KOPT-K1 (cell line): ENCODE data around the gene BOD1.

Source experiments
- H3K27ac ChIP-seq: fragments of 200-600 bp; sonication (generic); 2 replicates; pipeline ENCODE4 v1.5.1; 2016; ENCODE audit warnings: antibody characterized with exemption, mild to moderate bottlenecking, low read depth, low read length; ENCODE audit not compliant: poor library complexity, severe bottlenecking
- H3K36me3 ChIP-seq: fragments of 200-600 bp; sonication (generic); 2 replicates; pipeline ENCODE4 v1.5.1; 2017; ENCODE audit warnings: antibody characterized with exemption, mild to moderate bottlenecking, low read length, moderate library complexity; ENCODE audit not compliant: insufficient read depth
- H3K9me3 ChIP-seq: fragments of 200-600 bp; sonication (generic); 2 replicates; pipeline ENCODE4 v1.5.1; 2017; ENCODE audit warnings: antibody characterized with exemption, low read length, mild to moderate bottlenecking; ENCODE audit not compliant: insufficient read depth, poor library complexity, severe bottlenecking

The BOD1 gene

DNA sequence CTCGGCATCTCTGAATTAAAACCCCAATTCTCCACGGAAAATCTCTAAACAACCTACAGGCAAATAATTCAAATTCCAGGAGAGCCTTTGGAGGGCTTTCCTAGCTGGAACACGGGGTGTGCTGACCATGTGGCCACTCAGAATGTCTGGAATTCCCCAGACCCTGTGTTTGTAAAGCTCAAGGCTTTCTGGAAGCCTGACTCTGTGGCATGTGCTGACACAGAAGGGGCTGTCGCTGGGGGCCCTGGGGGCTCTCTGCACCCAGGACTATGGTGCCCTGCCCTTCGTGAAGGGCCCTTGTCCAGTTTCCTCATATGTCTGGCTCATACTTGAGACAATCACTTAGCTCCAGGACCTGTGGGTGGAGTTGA is 29.0 kb upstream of the BOD1 start:
- no peaks in the 10 kb centered on the region for H3K9me3 ChIP-seq
- no peaks in the 10 kb centered on the region for H3K36me3 ChIP-seq
- H3K27ac ChIP-seq: no peak overlapping the region

DNA sequence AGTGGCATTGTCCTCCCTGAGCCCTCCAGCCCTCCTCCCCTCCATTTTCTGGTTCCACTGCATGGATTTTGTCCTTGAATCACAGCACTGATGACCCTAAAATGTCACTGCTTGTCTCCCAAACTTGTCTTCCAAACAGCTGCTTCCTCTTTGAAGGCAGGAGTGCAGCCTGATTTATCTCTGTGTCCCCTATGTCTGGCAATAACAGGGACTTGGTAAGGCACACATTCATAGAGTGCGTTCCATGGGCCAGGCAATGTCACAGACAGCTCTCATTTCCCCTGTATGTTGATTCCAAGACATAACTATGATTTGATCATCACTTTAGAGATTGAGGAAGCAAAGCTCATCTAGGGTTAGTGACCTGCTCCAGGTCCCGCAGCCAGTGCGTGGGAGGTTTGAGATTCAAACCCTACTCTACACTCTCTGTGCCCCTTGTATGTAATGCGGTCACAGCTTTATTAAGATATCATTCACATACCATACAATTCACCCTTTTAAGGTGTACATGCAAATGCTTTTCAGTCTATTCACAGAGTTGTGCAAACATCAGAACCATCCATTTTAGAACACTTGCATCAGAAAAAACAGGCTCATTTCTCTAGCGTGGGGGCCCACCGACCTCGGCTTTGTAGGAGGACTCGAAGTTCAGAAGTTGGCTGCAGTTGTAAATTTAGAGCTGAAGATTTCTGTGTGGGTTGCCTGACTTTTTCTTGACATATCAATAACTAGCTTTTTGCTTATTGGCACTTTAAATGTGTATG is 28.4 kb upstream of the BOD1 start:
- Histone ChIP-seq H3K27ac (no peak overlapping the region), H3K36me3 (no peaks in the 10 kb centered on the region), H3K9me3 (no peaks in the 10 kb centered on the region)

DNA sequence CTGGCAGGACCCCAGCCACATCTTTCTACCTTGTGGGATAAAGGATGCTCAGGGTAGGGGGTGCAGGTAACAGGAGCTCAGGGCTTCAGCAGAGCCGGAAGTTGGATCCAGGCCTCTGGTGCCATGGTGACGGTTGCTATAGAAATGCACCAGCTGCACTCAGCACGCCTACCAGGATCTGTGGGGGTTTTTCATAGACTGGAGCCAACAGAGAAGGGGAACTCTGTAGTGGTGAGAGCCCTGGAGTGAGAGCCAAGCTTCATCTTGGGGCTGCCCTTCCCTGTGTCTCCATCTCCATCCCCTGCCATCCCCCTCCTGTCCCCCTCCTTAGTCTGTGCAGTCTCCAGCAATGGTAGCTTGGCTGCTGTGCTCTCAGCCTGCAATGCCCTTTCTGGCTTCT is 27.5 kb upstream of the BOD1 start:
- no peak overlapping the region for H3K27ac ChIP-seq

DNA sequence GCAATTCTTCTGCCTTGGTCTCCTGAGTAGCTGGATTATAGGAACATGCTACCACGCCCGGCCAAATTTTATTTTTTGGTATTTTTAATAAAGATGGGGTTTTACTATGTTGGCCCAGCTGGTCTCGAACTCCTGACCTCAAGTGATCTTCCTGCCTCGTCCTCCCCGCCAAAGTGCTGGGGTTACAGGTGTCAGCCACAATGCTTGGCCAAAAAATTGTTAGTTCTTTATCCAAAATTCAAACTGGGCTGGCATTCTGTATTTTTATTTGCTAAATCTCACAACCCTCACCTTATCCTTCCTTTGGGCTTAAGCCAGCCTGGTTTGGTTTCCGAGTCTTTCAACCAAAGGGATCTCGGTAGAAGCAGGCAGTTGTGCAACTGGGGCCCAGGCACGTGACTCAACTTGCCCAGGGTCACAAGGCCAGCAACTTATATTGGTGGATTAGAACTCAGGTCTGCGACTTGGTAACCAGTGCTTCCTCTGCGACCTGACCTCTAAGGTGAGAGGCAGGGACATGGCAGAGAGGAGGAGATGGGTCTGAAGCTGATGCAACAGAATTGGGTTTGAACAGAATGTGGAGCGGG is 26.5 kb upstream of the BOD1 start:
- H3K27ac ChIP-seq: no peak overlapping the region
- H3K9me3 ChIP-seq: no peaks in the 10 kb centered on the region
- H3K36me3 ChIP-seq: no peaks in the 10 kb centered on the region

More for the DNA sequence above, 27.5 kb upstream of the BOD1 start:
- Histone ChIP-seq H3K36me3 (no peaks in the 10 kb centered on the region), H3K9me3 (no peaks in the 10 kb centered on the region)

DNA sequence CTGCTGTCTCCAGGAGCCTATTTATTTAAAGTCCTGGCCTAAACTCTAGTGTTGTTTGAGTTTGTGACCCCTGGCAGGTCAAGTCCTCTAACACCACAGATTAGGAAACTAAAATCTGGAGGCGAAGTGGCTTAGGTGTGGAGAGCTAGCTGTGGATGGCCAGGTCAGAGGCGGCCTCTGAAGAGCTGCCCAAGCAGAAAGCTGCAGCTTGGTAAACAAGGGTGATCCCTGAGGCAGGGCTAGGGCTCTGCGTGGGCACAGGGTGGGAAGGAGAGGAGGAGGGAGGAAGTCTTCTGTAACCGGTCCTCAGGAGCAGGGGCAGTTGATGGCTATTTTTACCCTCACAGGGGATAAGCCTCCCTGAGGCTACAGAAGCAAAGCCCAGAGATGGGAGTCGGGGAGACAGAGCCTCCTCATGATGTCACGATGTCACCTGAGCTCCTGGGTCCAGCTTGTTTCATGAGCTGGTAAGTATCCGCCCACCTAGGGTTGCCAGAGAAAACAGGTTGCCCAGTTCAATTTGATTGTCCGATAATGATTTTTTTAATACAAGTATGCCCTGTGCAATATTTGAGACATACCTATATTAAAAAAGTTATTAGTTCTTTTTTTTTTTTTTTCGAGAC is 25.9 kb upstream of the BOD1 start:
- Histone ChIP-seq H3K27ac (no peak overlapping the region), H3K36me3 (no peaks in the 10 kb centered on the region), H3K9me3 (no peaks in the 10 kb centered on the region)

DNA sequence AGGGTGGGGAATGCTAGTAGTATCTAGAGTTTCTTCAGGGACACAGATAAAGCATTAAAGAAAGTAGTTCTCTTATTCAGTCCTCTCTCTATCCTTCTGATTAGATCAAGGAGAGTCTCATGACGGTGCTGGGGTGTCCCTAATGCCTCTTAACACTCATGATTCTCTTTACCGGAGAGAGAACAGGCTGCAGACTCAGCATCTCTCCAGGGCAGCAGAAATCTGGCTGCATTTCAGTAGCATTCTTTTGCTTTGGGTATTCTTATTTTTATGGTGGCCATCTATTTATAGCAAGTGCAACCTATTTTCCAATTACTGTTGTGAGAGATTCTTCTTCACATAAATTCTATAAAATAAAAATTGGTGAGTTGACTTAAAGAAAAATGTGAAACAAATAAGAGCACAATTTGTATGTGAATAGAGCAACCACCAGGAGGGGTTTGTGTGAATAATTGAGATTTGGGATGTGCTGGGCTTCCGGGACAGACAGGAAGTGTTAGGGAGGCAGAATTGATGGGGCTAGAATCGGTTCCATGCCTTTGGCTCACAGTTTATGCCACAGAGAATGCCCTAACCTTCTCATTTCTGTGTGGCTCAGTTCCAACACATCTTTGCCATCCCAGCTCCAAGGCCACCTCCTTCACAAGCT is 23.8 kb upstream of the BOD1 start:
- H3K27ac ChIP-seq: no peak overlapping the region
- H3K36me3 ChIP-seq: no peaks in the 10 kb centered on the region
- H3K9me3 ChIP-seq: no peaks in the 10 kb centered on the region

DNA sequence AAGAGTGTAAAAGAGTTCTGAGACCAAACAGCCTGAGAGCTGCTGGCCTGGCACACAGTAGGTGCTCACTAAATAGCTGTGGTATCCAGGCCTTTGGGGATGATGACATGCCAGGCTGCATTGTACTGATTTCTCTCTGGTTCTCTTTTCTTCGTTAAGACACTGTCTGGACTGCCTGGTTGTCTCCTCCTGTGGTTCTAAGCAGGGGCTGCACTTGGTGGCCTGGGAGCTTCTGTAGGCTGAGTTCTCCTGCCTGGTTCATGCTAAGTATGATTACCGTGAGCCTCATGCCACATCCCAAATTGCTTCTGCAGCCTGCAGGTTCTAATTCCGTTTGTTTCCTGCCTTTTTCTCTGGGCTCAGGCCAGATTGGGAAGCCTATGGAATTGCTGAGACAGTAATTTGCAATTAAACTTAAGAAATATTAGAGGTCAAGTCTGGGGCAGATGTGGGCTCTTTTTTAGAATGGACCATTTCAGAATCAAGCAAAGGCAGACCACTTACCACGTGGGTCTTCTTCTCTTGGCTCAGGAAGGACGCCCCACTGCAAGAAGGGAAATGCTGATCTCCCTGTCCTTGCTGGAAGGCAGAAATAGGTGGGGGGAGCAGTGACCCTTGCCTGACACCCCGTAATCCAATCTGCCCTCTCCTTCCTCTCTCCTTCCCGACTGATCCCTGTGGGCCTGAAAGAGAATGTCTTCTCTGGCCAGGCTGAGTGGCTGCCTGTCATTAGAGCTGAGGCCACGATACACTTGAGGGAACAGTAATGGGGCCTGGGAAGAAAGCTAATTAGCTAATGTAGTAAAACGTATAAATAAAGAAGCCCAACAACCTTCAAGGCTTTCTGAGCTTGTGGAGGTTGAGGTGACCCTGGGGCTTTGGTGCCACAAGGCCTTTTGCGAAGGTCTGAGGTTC is 21.9 kb upstream of the BOD1 start:
- no peaks in the 10 kb centered on the region for H3K9me3 ChIP-seq
- no peaks in the 10 kb centered on the region for H3K36me3 ChIP-seq
- H3K27ac ChIP-seq: no peak overlapping the region

DNA sequence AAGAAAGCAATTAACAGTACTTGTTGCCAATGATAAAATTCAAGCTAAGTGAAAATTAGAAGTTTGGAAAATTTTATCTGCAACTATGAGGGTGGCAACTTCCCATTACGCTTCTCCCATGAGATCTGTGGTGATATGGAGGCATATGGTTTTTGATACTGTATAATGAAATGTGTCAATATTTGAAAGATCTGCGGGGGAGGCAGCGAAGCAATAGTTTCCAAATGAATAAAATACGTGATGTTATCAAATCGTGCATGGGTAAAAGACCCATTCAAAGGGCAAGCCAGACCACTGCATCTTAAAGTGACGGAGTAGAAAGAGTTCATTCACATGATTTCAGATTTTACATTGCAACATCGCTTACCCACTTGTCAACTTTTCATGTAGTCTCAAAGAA is 20.9 kb upstream of the BOD1 start:
- H3K9me3 ChIP-seq: no peaks in the 10 kb centered on the region
- H3K27ac ChIP-seq: no peak overlapping the region
- no peaks in the 10 kb centered on the region for H3K36me3 ChIP-seq

DNA sequence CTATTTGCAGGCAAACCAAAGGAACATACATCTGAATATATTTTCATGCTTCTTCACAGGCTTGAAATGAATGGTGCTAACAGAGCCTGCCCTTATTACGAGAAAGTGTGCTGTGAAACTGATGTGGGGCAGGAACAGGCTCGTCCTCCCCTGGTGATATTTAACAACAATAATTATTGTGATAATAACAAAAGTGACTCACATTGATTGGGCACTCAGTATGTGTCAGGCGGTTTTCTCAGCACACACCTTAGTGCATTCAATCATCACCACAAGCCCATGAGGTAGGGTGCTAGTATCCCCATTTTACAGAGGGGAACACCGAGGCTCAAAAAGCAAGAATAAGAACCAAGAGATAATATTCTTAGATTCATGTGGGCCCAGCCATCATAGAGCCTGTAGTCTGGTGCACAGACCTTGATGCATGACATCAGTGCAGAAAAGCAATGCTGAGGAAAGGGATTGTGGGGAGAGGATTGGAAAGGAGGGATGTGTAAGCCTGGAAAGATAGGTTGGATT is 18.1 kb upstream of the BOD1 start:
- no peak overlapping the region for H3K27ac ChIP-seq
- no peaks in the 10 kb centered on the region for H3K36me3 ChIP-seq
- H3K9me3 ChIP-seq: no peaks in the 10 kb centered on the region

DNA sequence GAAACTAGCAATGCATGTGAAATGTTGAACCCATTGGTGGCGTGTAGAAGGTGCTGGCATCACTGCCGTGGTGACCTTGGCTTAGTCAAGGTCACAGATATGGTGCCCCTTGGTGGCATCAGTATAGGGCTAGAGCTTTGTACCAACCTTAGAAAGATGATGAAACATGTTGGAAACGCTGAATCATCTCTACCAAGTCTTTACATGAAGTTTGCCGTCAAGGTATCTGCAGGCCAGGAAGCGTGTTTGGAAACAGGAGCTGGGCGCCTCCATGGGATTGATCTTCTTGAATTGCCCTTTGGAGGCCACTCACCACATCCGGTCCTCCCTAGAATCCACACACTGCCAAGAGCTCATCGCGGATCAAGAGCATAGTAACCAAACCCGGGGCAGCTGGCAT is 16.9 kb upstream of the BOD1 start:
- Histone ChIP-seq H3K27ac (no peak overlapping the region), H3K9me3 (no peaks in the 10 kb centered on the region), H3K36me3 (no peaks in the 10 kb centered on the region)

DNA sequence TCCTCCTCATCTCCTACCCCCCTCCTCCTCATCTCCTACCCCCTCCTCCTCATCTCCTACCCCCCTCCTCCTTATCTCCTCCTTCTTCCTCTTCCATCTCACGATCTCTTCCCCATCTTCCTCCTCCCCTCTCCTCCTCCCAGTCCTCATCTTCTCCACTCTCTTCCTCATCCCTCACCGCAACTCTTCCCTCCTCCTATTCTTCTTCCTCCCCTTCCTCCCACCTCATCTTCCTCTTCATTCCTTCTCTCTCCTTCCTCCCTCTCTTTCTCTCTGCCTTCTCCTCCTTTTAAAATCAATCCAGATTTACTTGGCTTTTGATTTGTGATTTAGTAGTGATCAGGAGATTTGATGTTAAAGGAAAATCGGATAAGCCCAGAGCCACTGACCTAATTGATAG is 15.0 kb upstream of the BOD1 start:
- H3K9me3 ChIP-seq: no peaks in the 10 kb centered on the region
- H3K36me3 ChIP-seq: no peaks in the 10 kb centered on the region
- no peak overlapping the region for H3K27ac ChIP-seq

DNA sequence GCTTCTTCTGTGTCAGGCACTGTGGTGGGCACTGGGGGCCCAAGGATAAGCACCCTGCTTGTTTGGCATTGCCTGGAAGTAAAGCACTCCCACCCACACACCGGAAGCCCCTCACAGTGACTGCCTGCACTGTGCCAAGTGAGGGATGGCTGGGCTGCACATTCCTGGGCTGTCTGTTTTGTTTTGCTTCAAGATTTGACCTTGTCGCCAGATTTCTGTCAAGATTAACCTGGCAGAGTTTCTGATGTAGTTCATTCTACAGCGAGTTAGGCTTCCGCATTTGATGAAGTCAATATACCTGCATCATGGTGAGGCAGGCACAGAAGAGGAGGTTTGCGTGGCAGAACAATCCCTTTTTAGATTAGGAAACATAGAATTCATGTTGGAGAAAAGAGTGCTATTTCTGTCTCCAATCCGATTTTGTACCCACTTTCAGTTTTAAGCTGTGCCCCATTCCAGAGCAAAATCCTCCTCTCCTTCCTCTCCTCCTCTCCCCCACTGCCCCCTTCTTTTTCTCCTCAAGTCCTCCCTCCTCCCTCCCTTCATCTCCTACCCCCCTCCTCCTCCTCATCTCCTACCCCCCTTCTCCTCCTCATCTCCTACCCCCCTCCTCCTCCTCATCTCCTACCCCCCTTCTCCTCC is 14.4 kb upstream of the BOD1 start:
- Histone ChIP-seq H3K27ac (no peak overlapping the region), H3K9me3 (no peaks in the 10 kb centered on the region), H3K36me3 (no peaks in the 10 kb centered on the region)

DNA sequence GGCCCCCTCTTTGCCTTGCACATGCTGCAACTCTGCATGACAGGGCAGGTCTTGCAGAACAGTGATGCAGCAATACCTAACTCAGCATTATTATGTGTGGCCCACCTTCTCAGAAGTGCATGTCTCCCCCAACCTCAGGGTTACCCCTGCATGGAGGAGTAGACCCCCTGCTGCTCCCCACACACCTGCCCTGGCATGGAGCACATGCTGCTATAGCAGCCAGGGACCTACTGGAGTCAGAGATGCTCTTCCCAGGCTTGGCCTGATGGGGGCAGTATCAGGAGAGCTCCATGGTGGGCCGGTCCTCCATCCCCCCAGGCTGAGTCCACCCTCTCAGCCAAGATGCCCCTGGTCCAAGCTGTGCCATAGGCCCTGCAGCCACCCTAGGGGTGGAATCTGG is 13.2 kb upstream of the BOD1 start:
- no peaks in the 10 kb centered on the region for H3K9me3 ChIP-seq
- H3K36me3 ChIP-seq: no peaks in the 10 kb centered on the region
- H3K27ac ChIP-seq: no peak overlapping the region

DNA sequence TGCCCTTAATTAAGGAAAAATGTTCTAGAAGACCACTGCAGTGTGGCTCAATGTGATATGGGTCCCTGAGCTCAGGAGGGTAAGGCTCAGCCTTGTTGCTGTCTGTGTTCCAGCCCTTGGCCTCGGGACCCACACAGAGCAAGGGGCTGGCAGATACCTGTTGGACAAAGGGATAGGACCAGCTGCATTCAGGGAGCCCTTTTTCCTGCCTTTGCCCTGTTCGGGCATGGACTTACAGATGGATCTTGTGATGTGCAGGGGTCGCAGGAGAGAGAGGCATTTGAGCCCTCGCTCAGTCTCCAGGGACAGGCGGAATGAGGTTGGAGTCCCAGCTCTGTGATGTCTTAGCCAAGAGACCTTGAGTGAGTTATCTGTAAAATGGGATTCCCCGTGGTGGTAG is 12.1 kb upstream of the BOD1 start:
- Histone ChIP-seq H3K9me3 (no peaks in the 10 kb centered on the region), H3K36me3 (no peaks in the 10 kb centered on the region), H3K27ac (no peak overlapping the region)
